ENCODE data around the gene TH. TPM values are rescaled to one million over a fixed set of nuclear protein-coding genes. Genes with fewer than 3 reads are reported as not detected.

The TH gene
- total RNA-seq (not detected in 2 replicates), polyA plus RNA-seq (not detected in 2 replicates)

- TF ChIP-seq CTCF (IDR thresholded peaks at IDR 0.05; ENCODE audit: low read depth, low read length) = no peak
- no peaks in the 10 kb centered on the region for H3K4me1 ChIP-seq (ENCODE audit: low read depth)
- DNase-seq (ENCODE audit: low read depth in 1 of 2, low spot score in 1 of 2) = no peak
- no peaks in the 10 kb centered on the region for H3K27me3 ChIP-seq
- no peak within 1 kb of the TSS for H3K27ac ChIP-seq
- H3K9me3 ChIP-seq (ENCODE audit: low read depth) = no peaks in the 10 kb centered on the region
- H3K36me3 ChIP-seq = no peaks in the 10 kb centered on the region
- H3K4me3 ChIP-seq = no peak within 1 kb of the TSS
Measured at GRCh38 chr11:2171591-2172003, at the start of gene TH. Gene TH, minus strand, starts transcription at chr11:2171815. Its CDS starts 29 bp downstream, at chr11:2171786.

- Histone ChIP-seq H3K27ac (no peak overlapping the region), H3K9me3 (ENCODE audit: low read depth) (no peaks in the 10 kb centered on the region), H3K27me3 (peaks cover 16% of the 10 kb centered on the region), H3K4me1 (ENCODE audit: low read depth) (no peaks in the 10 kb centered on the region), H3K36me3 (no peaks in the 10 kb centered on the region), H3K4me3 (no peak overlapping the region)
- DNase-seq (ENCODE audit: low read depth in 1 of 2, low spot score in 1 of 2) = no peak
- no peak for TF ChIP-seq CTCF (IDR thresholded peaks at IDR 0.05; ENCODE audit: low read depth, low read length)
Measured at GRCh38 chr11:2221024-2221423, 49.4 kb upstream of the TH start.

GRCh38 chr11:2220173-2220771 is 48.7 kb upstream of the TH start:
- no peak overlapping the region for H3K4me3 ChIP-seq
- H3K36me3 ChIP-seq = no peaks in the 10 kb centered on the region
- no peaks in the 10 kb centered on the region for H3K9me3 ChIP-seq (ENCODE audit: low read depth)
- no peak for DNase-seq (ENCODE audit: low read depth in 1 of 2, low spot score in 1 of 2)
- H3K27me3 ChIP-seq = peaks cover 16% of the 10 kb centered on the region
- no peaks in the 10 kb centered on the region for H3K4me1 ChIP-seq (ENCODE audit: low read depth)
- no peak overlapping the region for H3K27ac ChIP-seq
- no peak for TF ChIP-seq CTCF (IDR thresholded peaks at IDR 0.05; ENCODE audit: low read depth, low read length)

- no peak overlapping the region for H3K4me3 ChIP-seq
- H3K27me3 ChIP-seq = peaks cover 16% of the 10 kb centered on the region
- no peaks in the 10 kb centered on the region for H3K4me1 ChIP-seq (ENCODE audit: low read depth)
- H3K9me3 ChIP-seq (ENCODE audit: low read depth) = no peaks in the 10 kb centered on the region
- DNase-seq (ENCODE audit: low read depth in 1 of 2, low spot score in 1 of 2) = no peak
- no peaks in the 10 kb centered on the region for H3K36me3 ChIP-seq
- no peak for TF ChIP-seq CTCF (IDR thresholded peaks at IDR 0.05; ENCODE audit: low read depth, low read length)
- no peak overlapping the region for H3K27ac ChIP-seq
Measured at GRCh38 chr11:2219318-2220017, 47.9 kb upstream of the TH start.

- H3K9me3 ChIP-seq (ENCODE audit: low read depth) = no peaks in the 10 kb centered on the region
- H3K36me3 ChIP-seq = no peaks in the 10 kb centered on the region
- DNase-seq (ENCODE audit: low read depth in 1 of 2, low spot score in 1 of 2) = no peak
- no peak for TF ChIP-seq CTCF (IDR thresholded peaks at IDR 0.05; ENCODE audit: low read depth, low read length)
- no peak overlapping the region for H3K4me3 ChIP-seq
- H3K4me1 ChIP-seq (ENCODE audit: low read depth) = no peaks in the 10 kb centered on the region
- H3K27ac ChIP-seq = no peak overlapping the region
- peaks cover 16% of the 10 kb centered on the region for H3K27me3 ChIP-seq
Measured at GRCh38 chr11:2218031-2218633, 46.5 kb upstream of the TH start.

Data from cardiac muscle cell (in vitro differentiated cells and primary cell).